Measurements from ENCODE around the gene HLA-DQA2. TPM values are rescaled to one million over a fixed set of nuclear protein-coding genes. Genes with fewer than 3 reads are reported as not detected.

The HLA-DQA2 gene
- total RNA-seq, 1 experiment from 2014 or later = not detected

DNA sequence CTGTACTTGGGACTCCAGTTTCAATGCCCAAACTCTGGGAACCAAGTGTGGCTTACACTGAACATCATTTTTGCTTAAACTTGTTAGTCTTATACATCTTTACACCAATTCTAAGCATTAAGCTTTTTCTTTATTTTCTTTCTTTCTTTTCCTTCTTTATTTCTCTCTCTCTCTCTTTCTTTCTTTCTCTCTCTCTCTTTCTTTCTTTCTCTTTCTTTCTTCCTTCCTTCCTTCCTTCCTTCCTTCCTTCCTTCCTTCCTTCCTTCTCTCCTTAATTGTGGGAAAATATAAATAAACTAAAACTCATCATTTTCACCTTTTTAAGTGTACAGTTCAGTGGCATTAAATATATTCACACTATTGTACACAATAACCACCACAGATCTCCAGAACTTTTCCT, 31.6 kb upstream of the HLA-DQA2 start:
- no peaks in the 10 kb centered on the region for H3K4me1 Mint-ChIP-seq (ENCODE audit: low read depth, unreplicated experiment)
- no peaks in the 10 kb centered on the region for H3K4me1 ChIP-seq
- no peaks in the 10 kb centered on the region for H3K36me3 ChIP-seq (ENCODE audit: control insufficient read depth, insufficient read depth, low read length)
- H3K9me3 ChIP-seq = 0 out of 2 replicates have a peak, but pooled peaks cover 4% of the 10 kb centered on the region
- peaks cover 19% of the 10 kb centered on the region for H3K27me3 Mint-ChIP-seq (ENCODE audit: insufficient read depth, unreplicated experiment)
- ChIA-PET CTCF (no interaction called here), POLR2A (no interaction called here)
- no peaks in the 10 kb centered on the region for H3K27me3 ChIP-seq (replicated peaks; ENCODE audit: control insufficient read depth, insufficient read depth, low read length)
- BruUV-seq (replicated peaks) = no TSS peak
- intact Hi-C loops (cut with micrococcal nuclease; ENCODE audit: unreplicated experiment) = no loop called here
- H3K27ac Mint-ChIP-seq (ENCODE audit: unreplicated experiment) = no peak overlapping the region
- DNase-seq = no peak
- no peaks in the 10 kb centered on the region for H3K9me3 Mint-ChIP-seq (ENCODE audit: unreplicated experiment)
- H3K4me3 ChIP-seq (ENCODE audit: low read depth, low read length) = no peak overlapping the region
- no peak overlapping the region for H3K4me3 Mint-ChIP-seq (ENCODE audit: unreplicated experiment)
- TF ChIP-seq, protein P1, sequence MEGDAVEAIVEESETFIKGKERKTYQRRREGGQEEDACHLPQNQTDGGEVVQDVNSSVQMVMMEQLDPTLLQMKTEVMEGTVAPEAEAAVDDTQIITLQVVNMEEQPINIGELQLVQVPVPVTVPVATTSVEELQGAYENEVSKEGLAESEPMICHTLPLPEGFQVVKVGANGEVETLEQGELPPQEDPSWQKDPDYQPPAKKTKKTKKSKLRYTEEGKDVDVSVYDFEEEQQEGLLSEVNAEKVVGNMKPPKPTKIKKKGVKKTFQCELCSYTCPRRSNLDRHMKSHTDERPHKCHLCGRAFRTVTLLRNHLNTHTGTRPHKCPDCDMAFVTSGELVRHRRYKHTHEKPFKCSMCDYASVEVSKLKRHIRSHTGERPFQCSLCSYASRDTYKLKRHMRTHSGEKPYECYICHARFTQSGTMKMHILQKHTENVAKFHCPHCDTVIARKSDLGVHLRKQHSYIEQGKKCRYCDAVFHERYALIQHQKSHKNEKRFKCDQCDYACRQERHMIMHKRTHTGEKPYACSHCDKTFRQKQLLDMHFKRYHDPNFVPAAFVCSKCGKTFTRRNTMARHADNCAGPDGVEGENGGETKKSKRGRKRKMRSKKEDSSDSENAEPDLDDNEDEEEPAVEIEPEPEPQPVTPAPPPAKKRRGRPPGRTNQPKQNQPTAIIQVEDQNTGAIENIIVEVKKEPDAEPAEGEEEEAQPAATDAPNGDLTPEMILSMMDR (IDR thresholded peaks at IDR 0.05; ENCODE audit: insufficient read depth in 1 of 2, low read depth in 1 of 2, low read length in 1 of 2, severe bottlenecking in 1 of 2, unreplicated experiment in 1 of 2) = no peak
- no peaks in the 10 kb centered on the region for H3K36me3 Mint-ChIP-seq (ENCODE audit: insufficient read depth, unreplicated experiment)

DNA sequence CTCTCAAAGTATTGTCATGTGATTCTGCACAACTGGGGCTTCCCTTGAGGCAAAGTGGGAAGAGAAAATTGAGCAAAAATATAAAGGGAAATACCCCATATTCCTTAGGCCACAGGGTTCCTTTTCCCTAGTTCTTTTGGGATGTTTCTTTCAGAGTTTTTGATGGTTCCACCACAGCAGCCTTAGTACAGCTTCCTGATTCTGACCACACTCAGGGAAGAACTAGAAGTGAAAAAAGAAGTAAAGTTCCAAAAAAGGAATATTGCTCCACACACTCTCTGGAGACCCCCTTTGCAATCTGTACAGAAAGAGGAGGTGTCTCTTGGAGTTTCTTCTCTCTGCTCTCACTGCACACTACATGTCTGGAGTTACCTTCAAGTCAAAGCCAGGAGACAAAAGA, 27.9 kb upstream of the HLA-DQA2 start:
- Mint-ChIP-seq H3K27me3 (ENCODE audit: insufficient read depth, unreplicated experiment) (peaks cover 7% of the 10 kb centered on the region), H3K4me1 (ENCODE audit: low read depth, unreplicated experiment) (no peaks in the 10 kb centered on the region), H3K27ac (ENCODE audit: unreplicated experiment) (no peak overlapping the region), H3K9me3 (ENCODE audit: unreplicated experiment) (no peaks in the 10 kb centered on the region), H3K4me3 (ENCODE audit: unreplicated experiment) (no peak overlapping the region), H3K36me3 (ENCODE audit: insufficient read depth, unreplicated experiment) (no peaks in the 10 kb centered on the region)
- ChIA-PET CTCF (no interaction called here), POLR2A (no interaction called here)
- TF ChIP-seq, protein P1 (IDR thresholded peaks at IDR 0.05; ENCODE audit: insufficient read depth in 1 of 2, low read depth in 1 of 2, low read length in 1 of 2, severe bottlenecking in 1 of 2, unreplicated experiment in 1 of 2) = no peak
- DNase-seq = no peak
- intact Hi-C loops (cut with micrococcal nuclease; ENCODE audit: unreplicated experiment) = no loop called here
- Histone ChIP-seq H3K27me3 (replicated peaks; ENCODE audit: control insufficient read depth, insufficient read depth, low read length) (no peaks in the 10 kb centered on the region; the same call in 1 of the 2 replicates), H3K36me3 (ENCODE audit: control insufficient read depth, insufficient read depth, low read length) (no peaks in the 10 kb centered on the region), H3K9me3 (no peaks in the 10 kb centered on the region), H3K4me1 (no peaks in the 10 kb centered on the region), H3K4me3 (ENCODE audit: low read depth, low read length) (no peak overlapping the region)
- no TSS peak for BruUV-seq (replicated peaks)

DNA sequence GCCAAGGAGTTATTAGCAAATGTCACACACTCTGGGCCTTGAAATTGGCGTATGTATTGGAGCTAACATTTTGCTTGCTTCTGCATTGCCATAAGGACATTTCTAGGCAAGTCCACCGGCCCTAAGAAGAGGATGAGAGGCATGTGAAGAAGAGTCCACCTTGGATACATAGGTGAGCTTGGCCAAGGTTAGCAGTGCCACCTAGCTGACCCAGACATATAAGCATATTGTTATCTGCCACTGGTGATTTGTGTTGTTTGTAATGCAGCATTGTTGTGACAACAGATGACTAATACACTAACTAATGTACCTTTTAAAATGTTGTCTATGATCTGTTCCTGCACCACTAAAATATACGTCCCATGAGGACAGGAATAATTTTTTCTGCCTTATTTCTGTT, 24.8 kb upstream of the HLA-DQA2 start:
- TF ChIP-seq, protein P1 (IDR thresholded peaks at IDR 0.05; ENCODE audit: insufficient read depth in 1 of 2, low read depth in 1 of 2, low read length in 1 of 2, severe bottlenecking in 1 of 2, unreplicated experiment in 1 of 2) = no peak
- Histone ChIP-seq H3K9me3 (no peaks in the 10 kb centered on the region), H3K4me3 (ENCODE audit: low read depth, low read length) (no peak overlapping the region), H3K4me1 (no peaks in the 10 kb centered on the region), H3K27me3 (replicated peaks; ENCODE audit: control insufficient read depth, insufficient read depth, low read length) (no peaks in the 10 kb centered on the region; the same call in 1 of the 2 replicates), H3K36me3 (ENCODE audit: control insufficient read depth, insufficient read depth, low read length) (no peaks in the 10 kb centered on the region)
- intact Hi-C loops (cut with micrococcal nuclease; ENCODE audit: unreplicated experiment) = no loop called here
- Mint-ChIP-seq H3K4me3 (ENCODE audit: unreplicated experiment) (no peak overlapping the region), H3K36me3 (ENCODE audit: insufficient read depth, unreplicated experiment) (no peaks in the 10 kb centered on the region), H3K4me1 (ENCODE audit: low read depth, unreplicated experiment) (no peaks in the 10 kb centered on the region), H3K27ac (ENCODE audit: unreplicated experiment) (no peak overlapping the region), H3K27me3 (ENCODE audit: insufficient read depth, unreplicated experiment) (peaks cover 13% of the 10 kb centered on the region), H3K9me3 (ENCODE audit: unreplicated experiment) (no peaks in the 10 kb centered on the region)
- CTCF ChIA-PET = no interaction called here
- no TSS peak for BruUV-seq (replicated peaks)
- no peak for DNase-seq
- POLR2A ChIA-PET = no interaction called here
